ENCODE results near the gene CHST8. TPM values are rescaled to one million over a fixed set of nuclear protein-coding genes. Genes with fewer than 3 reads are reported as not detected.

The CHST8 gene
- total RNA-seq, 1 donor, result not detected

GRCh38 chr19:33697766-33698165 lies 76.0 kb downstream of the CHST8 start:
- Histone ChIP-seq H2AFZ (ENCODE audit: low read length) (no peak overlapping the region), H3K4me1 (ENCODE audit: insufficient read depth, low read length) (no peaks in the 10 kb centered on the region), H3K4me3 (ENCODE audit: insufficient read depth, low read length) (no peak overlapping the region), H4K20me1 (ENCODE audit: insufficient read depth, low read length) (no peaks in the 10 kb centered on the region), H3K4me2 (ENCODE audit: insufficient read depth, low read length) (no peak overlapping the region), H3K27ac (ENCODE audit: low read depth, low read length) (no peak overlapping the region), H3K79me2 (ENCODE audit: insufficient read depth, low read length) (no peaks in the 10 kb centered on the region), H3K36me3 (ENCODE audit: insufficient read depth, low read length) (no peaks in the 10 kb centered on the region), H3K27me3 (ENCODE audit: insufficient read depth, low read length) (no peaks in the 10 kb centered on the region), H3K9me3 (ENCODE audit: low read depth, low read length) (no peaks in the 10 kb centered on the region)
- no peak for TF ChIP-seq CTCF (IDR thresholded peaks at IDR 0.05; ENCODE audit: extremely low read depth, low read depth, low read length)
- peak; percentile 76 for DNase-seq (ENCODE audit: insufficient read length, low spot score, missing footprints)

GRCh38 chr19:33698576-33699435 lies 77.1 kb downstream of the CHST8 start:
- Histone ChIP-seq H3K4me2 (ENCODE audit: insufficient read depth, low read length) (no peak overlapping the region), H2AFZ (ENCODE audit: low read length) (no peak overlapping the region), H3K4me1 (ENCODE audit: insufficient read depth, low read length) (no peaks in the 10 kb centered on the region), H3K79me2 (ENCODE audit: insufficient read depth, low read length) (no peaks in the 10 kb centered on the region), H3K27ac (ENCODE audit: low read depth, low read length) (no peak overlapping the region), H3K36me3 (ENCODE audit: insufficient read depth, low read length) (no peaks in the 10 kb centered on the region), H3K4me3 (ENCODE audit: insufficient read depth, low read length) (no peak overlapping the region), H4K20me1 (ENCODE audit: insufficient read depth, low read length) (no peaks in the 10 kb centered on the region), H3K27me3 (ENCODE audit: insufficient read depth, low read length) (no peaks in the 10 kb centered on the region), H3K9me3 (ENCODE audit: low read depth, low read length) (no peaks in the 10 kb centered on the region)
- TF ChIP-seq CTCF (IDR thresholded peaks at IDR 0.05; ENCODE audit: extremely low read depth, low read depth, low read length), result no peak
- peak; percentile 57 for DNase-seq (ENCODE audit: insufficient read length, low spot score, missing footprints)

GRCh38 chr19:33699754-33700407 lies 78.1 kb downstream of the CHST8 start:
- Histone ChIP-seq H3K79me2 (ENCODE audit: insufficient read depth, low read length) (no peaks in the 10 kb centered on the region), H2AFZ (ENCODE audit: low read length) (no peak overlapping the region), H3K27ac (ENCODE audit: low read depth, low read length) (no peak overlapping the region), H4K20me1 (ENCODE audit: insufficient read depth, low read length) (no peaks in the 10 kb centered on the region), H3K4me1 (ENCODE audit: insufficient read depth, low read length) (no peaks in the 10 kb centered on the region), H3K4me3 (ENCODE audit: insufficient read depth, low read length) (no peak overlapping the region), H3K36me3 (ENCODE audit: insufficient read depth, low read length) (no peaks in the 10 kb centered on the region), H3K4me2 (ENCODE audit: insufficient read depth, low read length) (no peak overlapping the region), H3K9me3 (ENCODE audit: low read depth, low read length) (no peaks in the 10 kb centered on the region), H3K27me3 (ENCODE audit: insufficient read depth, low read length) (no peaks in the 10 kb centered on the region)
- DNase-seq (ENCODE audit: insufficient read length, low spot score, missing footprints), result peak; percentile 59
- no peak for TF ChIP-seq CTCF (IDR thresholded peaks at IDR 0.05; ENCODE audit: extremely low read depth, low read depth, low read length)

- Histone ChIP-seq H3K36me3 (ENCODE audit: insufficient read depth, low read length) (no peaks in the 10 kb centered on the region), H2AFZ (ENCODE audit: low read length) (no peak overlapping the region), H3K4me2 (ENCODE audit: insufficient read depth, low read length) (no peak overlapping the region), H3K79me2 (ENCODE audit: insufficient read depth, low read length) (no peaks in the 10 kb centered on the region), H3K4me3 (ENCODE audit: insufficient read depth, low read length) (no peak overlapping the region), H3K27ac (ENCODE audit: low read depth, low read length) (no peak overlapping the region), H3K9me3 (ENCODE audit: low read depth, low read length) (no peaks in the 10 kb centered on the region), H4K20me1 (ENCODE audit: insufficient read depth, low read length) (no peaks in the 10 kb centered on the region), H3K4me1 (ENCODE audit: insufficient read depth, low read length) (no peaks in the 10 kb centered on the region), H3K27me3 (ENCODE audit: insufficient read depth, low read length) (no peaks in the 10 kb centered on the region)
- DNase-seq (ENCODE audit: insufficient read length, low spot score, missing footprints), result no peak
- no peak for TF ChIP-seq CTCF (IDR thresholded peaks at IDR 0.05; ENCODE audit: extremely low read depth, low read depth, low read length)
Observed at GRCh38 chr19:33700408-33701013, 78.8 kb downstream of the CHST8 start.

All from osteoblast (primary cell).